ENCODE measurements around the gene SRMS.

GRCh38 chr20:63529861-63530787 lies 17.4 kb downstream of the SRMS start:
- TF ChIP-seq CTCF (conservative IDR thresholded peaks at IDR 0.05; ENCODE audit: low read length) (no peak), EZH2phosphoT487 (IDR thresholded peaks at IDR 0.05; ENCODE audit: borderline replicate concordance) (no peak)

Data from Loucy (cell line).